Neural cell (in vitro differentiated cells): ENCODE results near the gene OBSCN. TPM values are rescaled to one million over a fixed set of nuclear protein-coding genes. Genes with fewer than 3 reads are reported as not detected.

ENCODE experiments used
- H2AFZ ChIP-seq: fragments of 200-600, 300-800 bp; sonication (generic), shearing (Covaris generic); 2 replicates; pipeline ENCODE4 v1.6.0; 2014; ENCODE audit warnings: low read depth, mild to moderate bottlenecking, antibody characterized with exemption, low read length, moderate library complexity
- H3F3A ChIP-seq: fragments of 200-600 bp; shearing (Covaris generic); 2 replicates; pipeline ENCODE4 v1.6.1; 2016; ENCODE audit warnings: mild to moderate bottlenecking, moderate library complexity, mixed read lengths, antibody characterized with exemption, low read length; ENCODE audit not compliant: insufficient read depth, poor library complexity, severe bottlenecking
- H3K27ac ChIP-seq: fragments of 200-600, 300-800 bp; sonication (generic), shearing (Covaris generic); 2 replicates; pipeline ENCODE4 v1.5.1; 2014; ENCODE audit warnings: mild to moderate bottlenecking, low read length, moderate library complexity
- H3K27me3 ChIP-seq: fragments of 300-800, 200-600 bp; sonication (generic), shearing (Covaris generic); 2 replicates; pipeline ENCODE4 v1.6.0; 2014; ENCODE audit warnings: mild to moderate bottlenecking, low read depth, low read length, moderate library complexity; ENCODE audit not compliant: insufficient read depth
- H3K36me3 ChIP-seq: fragments of 300-800, 200-600 bp; sonication (generic), shearing (Covaris generic); 2 replicates; pipeline ENCODE4 v1.5.1; 2014; ENCODE audit warnings: mild to moderate bottlenecking, antibody characterized with exemption, low read length, moderate library complexity; ENCODE audit not compliant: insufficient read depth
- H3K4me2 ChIP-seq: fragments of 300-800, 200-600 bp; sonication (generic), shearing (Covaris generic); 2 replicates; pipeline ENCODE4 v1.6.0; 2014; ENCODE audit warnings: mild to moderate bottlenecking, low read length
- H3K4me3 ChIP-seq: fragments of 300-800, 200-600 bp; sonication (generic), shearing (Covaris generic); 2 replicates; pipeline ENCODE4 v1.5.1; 2014; ENCODE audit warnings: mild to moderate bottlenecking, low read length, moderate library complexity
- H3K79me2 ChIP-seq: fragments of 200-600 bp; shearing (Covaris generic); replicated peaks from 2 replicates; pipeline ENCODE4 v1.6.0; 2014; ENCODE audit warnings: mild to moderate bottlenecking, low read length, moderate library complexity; ENCODE audit not compliant: insufficient read depth
- H3K9ac ChIP-seq: fragments of 300-800, 200-600 bp; sonication (generic), shearing (Covaris generic); 2 replicates; pipeline ENCODE4 v1.6.1; 2016; ENCODE audit warnings: mild to moderate bottlenecking, low read length, mixed read lengths
- H3K9me2 ChIP-seq: fragments of 200-600 bp; shearing (Covaris generic); 2 replicates; pipeline ENCODE4 v1.6.1; 2016; ENCODE audit warnings: mild to moderate bottlenecking, low read length, mixed read lengths; ENCODE audit not compliant: insufficient read depth
- H3K9me3 ChIP-seq: fragments of 200-600, 300-800 bp; sonication (generic), shearing (Covaris generic); 2 replicates; pipeline ENCODE4 v1.6.1; 2016; ENCODE audit warnings: mild to moderate bottlenecking, mixed run types, low read length, moderate library complexity, mixed read lengths
- H4K20me1 ChIP-seq: fragments of 200-600 bp; shearing (Covaris generic); 2 replicates; pipeline ENCODE4 v1.6.1; 2016; ENCODE audit warnings: mild to moderate bottlenecking, mixed run types; ENCODE audit not compliant: insufficient read depth
- CTCF ChIP-seq: fragments of 450-650 bp; IDR thresholded peaks from 2 replicates; pipeline ENCODE4 v1.5.1; 2014; ENCODE audit warnings: antibody characterized with exemption, mild to moderate bottlenecking, moderate library complexity; ENCODE audit not compliant: poor library complexity, severe bottlenecking
- EP300 ChIP-seq: fragments of 450-650 bp; conservative IDR thresholded peaks from 2 replicates; pipeline ENCODE4 v1.6.1; 2014; ENCODE audit warnings: antibody characterized with exemption, mild to moderate bottlenecking, moderate library complexity; ENCODE audit not compliant: poor library complexity, severe bottlenecking
- EZH2 ChIP-seq: fragments of 200-600, 300-800 bp; shearing (Covaris generic), sonication (generic); IDR thresholded peaks from 2 replicates; pipeline ENCODE4 v1.6.1; 2014; ENCODE audit warnings: antibody characterized with exemption, low read length, borderline replicate concordance, mild to moderate bottlenecking; ENCODE audit not compliant: insufficient read depth, poor library complexity, severe bottlenecking
- MXI1 ChIP-seq: fragments of 450-650 bp; conservative IDR thresholded peaks from 2 replicates; pipeline ENCODE4 v1.6.1; 2014; ENCODE audit warnings: antibody characterized with exemption, mild to moderate bottlenecking; ENCODE audit not compliant: poor library complexity, severe bottlenecking
- POLR2AphosphoS5 ChIP-seq: IDR thresholded peaks from 2 replicates; pipeline ENCODE4 v1.6.1; 2012
- RAD21 ChIP-seq: fragments of 450-650 bp; conservative IDR thresholded peaks from 2 replicates; pipeline ENCODE4 v1.6.1; 2014; ENCODE audit warnings: antibody characterized with exemption, mild to moderate bottlenecking, moderate library complexity
- SMC3 ChIP-seq: fragments of 450-650 bp; conservative IDR thresholded peaks from 2 replicates; pipeline ENCODE4 v1.6.1; 2014; ENCODE audit warnings: antibody characterized with exemption, mild to moderate bottlenecking, moderate library complexity; ENCODE audit not compliant: poor library complexity
- TAF1 ChIP-seq: IDR thresholded peaks from 2 replicates; pipeline ENCODE4 v1.6.1; 2012; ENCODE audit warnings: low read depth
- polyA plus RNA-seq: library from polyadenylated mRNA; depleted of rRNA; stranded (reverse); fragments of >200 nt; gene quantifications from 2 replicates; pipeline ENCODE4 v1.2.3, GENCODE V29; 2014

OBSCN gene
- polyA plus RNA-seq, 1 donor from 2014 or later, result 7.2 TPM

GRCh38 chr1:228358764-228359612, 151.1 kb downstream of the OBSCN start:
- H3K27me3 ChIP-seq, result no peaks in the 10 kb centered on the region
- H3K79me2 ChIP-seq, result no peaks in the 10 kb centered on the region
- TF ChIP-seq SMC3, result no peak
- H3K4me2 ChIP-seq, result no peak overlapping the region
- no peaks in the 10 kb centered on the region for H3K9me2 ChIP-seq
- H4K20me1 ChIP-seq, result no peaks in the 10 kb centered on the region
- no peak overlapping the region for H3K4me3 ChIP-seq
- H3F3A ChIP-seq, result no peaks in the 10 kb centered on the region
- no peak overlapping the region for H3K9ac ChIP-seq
- no peaks in the 10 kb centered on the region for H3K9me3 ChIP-seq
- H3K27ac ChIP-seq, result no peak overlapping the region
- no peak overlapping the region for H2AFZ ChIP-seq
- no peaks in the 10 kb centered on the region for H3K36me3 ChIP-seq

GRCh38 chr1:228359613-228360532, 152.0 kb downstream of the OBSCN start:
- H3K79me2 ChIP-seq, result no peaks in the 10 kb centered on the region
- H3K9ac ChIP-seq, result no peak overlapping the region
- H3K4me3 ChIP-seq, result no peak overlapping the region
- no peaks in the 10 kb centered on the region for H3K27me3 ChIP-seq
- no peak for TF ChIP-seq TAF1
- TF ChIP-seq RAD21, result no peak
- no peak for TF ChIP-seq SMC3
- TF ChIP-seq EP300, result no peak
- H3K27ac ChIP-seq, result no peak overlapping the region
- no peak overlapping the region for H3K4me2 ChIP-seq
- H3F3A ChIP-seq, result no peaks in the 10 kb centered on the region
- H3K9me2 ChIP-seq, result no peaks in the 10 kb centered on the region
- H3K9me3 ChIP-seq, result no peaks in the 10 kb centered on the region
- no peaks in the 10 kb centered on the region for H3K36me3 ChIP-seq
- H4K20me1 ChIP-seq, result no peaks in the 10 kb centered on the region
- no peak overlapping the region for H2AFZ ChIP-seq

DNA sequence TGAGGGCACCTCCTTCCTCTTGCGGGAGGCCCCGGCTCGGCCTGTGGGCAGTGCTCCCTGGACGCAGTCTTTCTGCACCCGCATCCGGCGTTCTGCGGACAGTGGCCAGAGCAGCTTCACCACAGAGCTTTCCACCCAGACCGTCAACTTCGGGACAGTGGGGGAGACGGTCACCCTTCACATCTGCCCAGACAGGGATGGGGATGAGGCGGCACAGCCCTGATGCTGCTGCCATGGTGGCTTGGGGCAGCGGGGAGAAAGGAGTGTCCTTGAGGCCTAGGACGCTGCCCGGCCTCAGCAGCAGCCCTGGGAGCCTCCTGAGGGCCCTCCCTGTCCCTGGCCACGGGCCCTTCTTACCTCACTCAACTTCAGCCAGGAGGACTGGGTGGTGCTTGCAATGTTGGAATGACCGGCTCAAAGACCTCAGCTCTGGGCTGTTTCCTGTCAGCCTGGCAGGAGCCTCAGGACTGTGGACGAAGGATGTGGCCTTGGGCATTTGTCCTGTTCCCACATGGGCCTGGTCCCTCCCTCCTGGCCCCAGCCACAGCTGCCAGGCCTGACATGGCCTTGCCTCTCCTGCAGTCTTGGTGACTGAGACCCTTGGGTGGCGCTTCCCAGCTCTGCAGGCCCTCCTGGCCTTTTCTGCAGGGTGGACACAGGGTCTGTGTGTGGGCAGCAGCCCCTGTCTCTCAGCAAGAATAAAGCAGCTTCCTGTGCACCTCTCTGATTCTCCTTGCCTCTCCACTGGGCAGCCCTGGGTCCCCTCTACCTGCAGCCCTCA, 152.9 kb downstream of the OBSCN start:
- Histone ChIP-seq H4K20me1 (no peaks in the 10 kb centered on the region), H2AFZ (no peak overlapping the region), H3K27me3 (no peaks in the 10 kb centered on the region), H3K9me3 (no peaks in the 10 kb centered on the region), H3K9ac (no peak overlapping the region), H3F3A (no peaks in the 10 kb centered on the region), H3K36me3 (no peaks in the 10 kb centered on the region), H3K9me2 (no peaks in the 10 kb centered on the region), H3K4me2 (no peak overlapping the region), H3K4me3 (no peak overlapping the region), H3K79me2 (no peaks in the 10 kb centered on the region), H3K27ac (no peak overlapping the region)
- TF ChIP-seq RAD21 (no peak), CTCF (no peak), EZH2 (no peak), EP300 (no peak), SMC3 (no peak), TAF1 (no peak), MXI1 (no peak), POLR2AphosphoS5 (no peak)
